HTR-8/SVneo (cell line): ENCODE data around the gene OPCML.

ENCODE experiments used
- DNase-seq: peaks from one replicate; pipeline ENCODE4 v3.0.0; 2011; ENCODE audit warnings: low spot score, mixed read lengths; ENCODE audit not compliant: insufficient read length
- FAIRE-seq: peaks from 2 replicates; lab custom pipeline; 2011; peaks lifted over from hg19 to GRCh38; lab: Jason Lieb, UNC

Gene OPCML

GRCh38 chr11:133064961-133065360, 467.3 kb downstream of the OPCML start:
- no peak for DNase-seq
- FAIRE-seq: no peak

- DNase-seq: peak; percentile 15
Measured at GRCh38 chr11:133064152-133064877, 468.0 kb downstream of the OPCML start.

GRCh38 chr11:133058501-133058900, 473.8 kb downstream of the OPCML start:
- FAIRE-seq (no peak), DNase-seq (no peak)

More at GRCh38 chr11:133064152-133064877, 468.0 kb downstream of the OPCML start:
- FAIRE-seq: no peak

GRCh38 chr11:133053124-133053776, 479.1 kb downstream of the OPCML start:
- FAIRE-seq: no peak

GRCh38 chr11:133052537-133052936, 479.8 kb downstream of the OPCML start:
- no peak for DNase-seq
- FAIRE-seq: no peak

More at GRCh38 chr11:133053124-133053776, 479.1 kb downstream of the OPCML start:
- DNase-seq: no peak

- FAIRE-seq (no peak), DNase-seq (no peak)
Measured at GRCh38 chr11:133049244-133050019, 482.9 kb downstream of the OPCML start.

- no peak for FAIRE-seq
- no peak for DNase-seq
Measured at GRCh38 chr11:133048270-133048669, 484.0 kb downstream of the OPCML start.

- DNase-seq: no peak
- FAIRE-seq: no peak
Measured at GRCh38 chr11:133047771-133048115, 484.6 kb downstream of the OPCML start.

GRCh38 chr11:133047036-133047770, 485.1 kb downstream of the OPCML start:
- FAIRE-seq: no peak
- no peak for DNase-seq

- FAIRE-seq: no peak
- DNase-seq: no peak
Measured at GRCh38 chr11:133046252-133046651, 486.0 kb downstream of the OPCML start.

- FAIRE-seq (no peak), DNase-seq (no peak)
Measured at GRCh38 chr11:133041928-133042882, 490.1 kb downstream of the OPCML start.

- FAIRE-seq: no peak
- DNase-seq: no peak
Measured at GRCh38 chr11:133041181-133041580, 491.1 kb downstream of the OPCML start.

GRCh38 chr11:133040289-133040900, 491.9 kb downstream of the OPCML start:
- FAIRE-seq: no peak
- DNase-seq: no peak

GRCh38 chr11:133038850-133039249, 493.5 kb downstream of the OPCML start:
- FAIRE-seq (no peak), DNase-seq (no peak)

- FAIRE-seq (no peak), DNase-seq (no peak)
Measured at GRCh38 chr11:133034929-133035328, 497.4 kb downstream of the OPCML start.

- DNase-seq (no peak), FAIRE-seq (no peak)
Measured at GRCh38 chr11:133029107-133029506, 503.2 kb downstream of the OPCML start.

GRCh38 chr11:133026952-133027351, 505.3 kb downstream of the OPCML start:
- FAIRE-seq: no peak
- no peak for DNase-seq

GRCh38 chr11:133024301-133024700, 508.0 kb downstream of the OPCML start:
- FAIRE-seq: no peak

GRCh38 chr11:133023232-133023631, 509.1 kb downstream of the OPCML start:
- FAIRE-seq (no peak), DNase-seq (no peak)

More at GRCh38 chr11:133024301-133024700, 508.0 kb downstream of the OPCML start:
- DNase-seq: no peak
